ENCODE results near the gene ACACB.

ACACB gene

GRCh38 chr12:109102491-109102890 lies 13.9 kb upstream of the ACACB start:
- DNase-seq, result no peak
- intact Hi-C loops (cut with DNase I), result no loop called here

- intact Hi-C loops (cut with DNase I), result no loop called here
Measured at GRCh38 chr12:109105176-109105575, 11.2 kb upstream of the ACACB start.

GRCh38 chr12:109109746-109110350 lies 6.5 kb upstream of the ACACB start:
- intact Hi-C loops (cut with DNase I), result loop anchor here (10.0 kb wide), 1 partner anchor 275 kb away; no protein-coding TSS in a partner anchor
- peak in 3 of 42 donors; percentile 32 to 61 (median 40) for DNase-seq

More at GRCh38 chr12:109105176-109105575, 11.2 kb upstream of the ACACB start:
- no peak for DNase-seq

GRCh38 chr12:109110988-109111495 lies 5.3 kb upstream of the ACACB start:
- DNase-seq, result peak; percentile 80 to 97 (median 91)
- intact Hi-C loops (cut with DNase I), result loop anchor here (10.0 kb wide), 1 partner anchor 274 kb away; no protein-coding TSS in a partner anchor

GRCh38 chr12:109112720-109113465 lies 3.5 kb upstream of the ACACB start:
- intact Hi-C loops (cut with DNase I), result loop anchor here (10.0 kb wide), 1 partner anchor 272 kb away; no protein-coding TSS in a partner anchor
- no peak for DNase-seq

GRCh38 chr12:109113661-109114321 lies 2.6 kb upstream of the ACACB start:
- DNase-seq, result no peak
- intact Hi-C loops (cut with DNase I), result loop anchor here (10.0 kb wide), 1 partner anchor 271 kb away; no protein-coding TSS in a partner anchor

- DNase-seq, result no peak
- intact Hi-C loops (cut with DNase I), result loop anchor here (10.0 kb wide), 1 partner anchor 270 kb away; no protein-coding TSS in a partner anchor
Measured at GRCh38 chr12:109114644-109115043, 1.7 kb upstream of the ACACB start.

- peak in 1 of 42 donors; percentile 18 for DNase-seq
- intact Hi-C loops (cut with DNase I), result loop anchor here (10.0 kb wide), 1 partner anchor 269 kb away; no protein-coding TSS in a partner anchor
Measured at GRCh38 chr12:109115404-109115757, 1.0 kb upstream of the ACACB start.

GRCh38 chr12:109116611-109116949 lies 193 bp downstream of the ACACB start:
- intact Hi-C loops (cut with DNase I), result loop anchor here (10.0 kb wide), 1 partner anchor 268 kb away; no protein-coding TSS in a partner anchor
- no peak for DNase-seq

- no peak for DNase-seq
- intact Hi-C loops (cut with DNase I), result no loop called here
Measured at GRCh38 chr12:109120095-109120494, 3.7 kb downstream of the ACACB start.

GRCh38 chr12:109120557-109120956 lies 4.2 kb downstream of the ACACB start:
- DNase-seq, result no peak
- intact Hi-C loops (cut with DNase I), result no loop called here

GRCh38 chr12:109121346-109121880 lies 5.0 kb downstream of the ACACB start:
- no peak for DNase-seq
- intact Hi-C loops (cut with DNase I), result no loop called here

- intact Hi-C loops (cut with DNase I), result no loop called here
- DNase-seq, result no peak
Measured at GRCh38 chr12:109124878-109125648, 8.7 kb downstream of the ACACB start.

- intact Hi-C loops (cut with DNase I), result no loop called here
- DNase-seq, result no peak
Measured at GRCh38 chr12:109125791-109126190, 9.4 kb downstream of the ACACB start.

- DNase-seq, result no peak
- intact Hi-C loops (cut with DNase I), result no loop called here
Measured at GRCh38 chr12:109126784-109127183, 10.4 kb downstream of the ACACB start.

- DNase-seq, result no peak
Measured at GRCh38 chr12:109127533-109128242, 11.3 kb downstream of the ACACB start.

GRCh38 chr12:109130297-109131153 lies 14.1 kb downstream of the ACACB start:
- DNase-seq, result no peak
- intact Hi-C loops (cut with DNase I), result no loop called here

More at GRCh38 chr12:109127533-109128242, 11.3 kb downstream of the ACACB start:
- intact Hi-C loops (cut with DNase I), result no loop called here
